ENCODE data around the gene SCUBE1. TPM values are rescaled to one million over a fixed set of nuclear protein-coding genes. Genes with fewer than 3 reads are reported as not detected.

The SCUBE1 gene
- total RNA-seq, 1 donor from 2014 or later = 21.2 TPM

DNA sequence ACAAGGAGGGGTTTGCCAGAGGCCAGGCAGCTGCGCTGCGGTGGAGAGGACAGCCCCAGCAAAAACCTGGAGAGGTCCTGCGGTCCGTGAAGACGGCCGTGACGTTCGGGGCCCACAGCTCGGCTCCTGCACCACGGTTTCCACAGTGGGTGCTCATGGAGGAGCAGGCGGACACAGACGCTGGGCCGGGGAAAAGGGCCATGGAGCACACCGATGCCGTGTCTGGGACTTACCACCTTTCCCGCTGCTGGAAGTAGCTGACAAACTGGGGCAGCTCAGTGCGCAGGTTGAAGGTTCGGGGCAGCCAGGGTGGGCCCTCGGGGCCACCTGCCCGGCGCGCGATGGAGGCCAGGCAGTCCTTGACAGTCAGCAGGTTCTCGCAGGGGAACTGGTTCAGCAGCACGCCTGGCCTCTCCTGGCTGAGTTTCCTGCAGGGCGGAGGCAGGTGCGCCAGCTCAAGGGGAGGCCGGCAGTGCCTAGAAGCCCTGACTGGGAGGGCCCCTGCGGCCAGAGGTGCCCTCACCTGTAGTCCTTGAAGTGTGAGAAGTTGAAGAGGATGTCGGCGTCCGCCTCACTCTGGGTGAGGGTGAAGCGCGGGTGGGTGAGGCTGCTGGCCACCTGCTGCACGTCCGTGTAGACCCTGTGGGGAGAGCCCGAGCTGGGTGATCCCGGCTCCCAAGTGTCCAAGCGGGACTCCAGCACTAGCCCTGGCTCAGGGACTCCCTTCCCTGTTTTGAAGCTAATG, 169.0 kb downstream of the SCUBE1 start:
- DNase-seq = no peak

DNA sequence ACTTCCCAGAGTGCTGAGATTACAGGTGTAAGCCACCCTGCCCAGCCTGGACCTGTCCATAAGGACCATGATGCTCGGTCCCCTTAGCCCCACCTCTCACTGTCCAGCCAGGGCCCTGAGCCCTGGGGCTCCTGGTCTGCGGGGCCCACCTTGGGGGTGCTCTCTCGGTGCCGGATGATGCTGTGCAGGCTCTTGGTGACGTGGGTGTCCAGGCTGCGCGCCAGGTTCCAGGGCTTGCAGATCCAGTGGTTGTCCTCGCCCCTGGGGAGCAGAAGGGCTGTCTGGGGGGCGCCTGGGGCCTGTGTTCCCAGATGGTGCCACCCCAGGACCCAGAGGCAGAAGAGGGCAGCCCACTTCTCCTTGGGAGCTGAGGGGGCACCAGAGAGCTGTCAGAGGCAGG, 169.6 kb downstream of the SCUBE1 start:
- no peak for DNase-seq

DNA sequence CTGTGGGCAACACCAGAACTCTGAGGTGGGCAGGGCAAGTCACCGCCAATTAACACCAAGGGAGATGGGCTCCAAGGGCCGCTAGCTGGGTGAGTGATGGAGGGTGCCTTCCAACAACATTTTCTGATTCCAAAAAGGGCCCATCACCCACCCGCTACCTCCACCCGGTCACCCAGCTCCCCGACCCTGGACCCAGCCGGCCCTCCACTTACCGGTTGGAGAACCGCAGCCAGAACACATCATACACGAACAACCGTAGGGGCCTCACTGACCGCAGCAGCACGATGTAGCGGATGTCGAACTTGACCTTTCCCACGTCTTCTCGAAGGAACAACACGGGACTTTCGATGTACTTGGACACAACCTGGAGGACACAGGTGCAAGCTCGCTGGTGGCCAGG, 171.0 kb downstream of the SCUBE1 start:
- no peak for DNase-seq

DNA sequence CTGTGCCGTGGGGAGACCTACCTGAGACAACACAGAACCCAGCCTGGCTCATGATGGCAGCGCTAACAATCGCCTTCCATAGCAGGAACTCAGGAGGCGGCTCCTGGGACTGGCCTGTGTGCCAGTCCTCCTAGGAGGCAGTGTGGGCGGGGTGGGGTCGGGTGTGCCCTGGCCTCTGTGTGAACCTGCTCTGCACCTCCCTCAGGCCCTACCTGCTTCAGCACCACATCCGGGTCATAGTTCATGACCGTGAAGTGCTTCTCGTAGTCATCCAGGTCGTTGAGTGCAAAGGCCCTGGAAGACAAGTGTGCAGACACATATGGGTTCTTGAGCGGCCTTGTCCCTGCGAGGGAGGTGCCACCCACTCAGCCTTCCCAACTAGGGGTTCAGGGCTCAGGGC, 171.6 kb downstream of the SCUBE1 start:
- no peak for DNase-seq

DNA sequence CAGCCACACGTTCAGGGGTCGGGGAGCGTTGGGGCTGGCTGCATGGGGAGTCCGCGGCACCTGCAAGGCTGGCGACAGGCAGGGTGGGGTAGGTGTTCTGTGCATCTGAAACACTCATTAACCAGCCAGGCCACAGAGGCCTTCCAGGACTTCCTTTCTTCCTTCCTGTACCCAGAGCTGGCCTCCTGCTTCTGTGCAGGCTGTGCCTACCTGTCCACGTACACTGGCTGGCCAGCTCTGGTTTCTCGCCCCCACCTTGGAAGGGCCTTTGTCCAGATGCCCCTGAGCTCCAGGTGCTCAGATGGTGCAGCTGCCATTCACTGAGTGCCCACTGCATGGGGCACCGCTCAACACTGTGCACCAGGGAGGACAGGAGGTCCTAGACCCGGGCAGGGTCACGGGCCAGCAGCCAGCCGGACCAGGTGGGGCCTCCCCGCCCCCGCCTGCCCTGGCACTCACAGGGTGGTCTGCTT, 172.1 kb downstream of the SCUBE1 start:
- no peak for DNase-seq

DNA sequence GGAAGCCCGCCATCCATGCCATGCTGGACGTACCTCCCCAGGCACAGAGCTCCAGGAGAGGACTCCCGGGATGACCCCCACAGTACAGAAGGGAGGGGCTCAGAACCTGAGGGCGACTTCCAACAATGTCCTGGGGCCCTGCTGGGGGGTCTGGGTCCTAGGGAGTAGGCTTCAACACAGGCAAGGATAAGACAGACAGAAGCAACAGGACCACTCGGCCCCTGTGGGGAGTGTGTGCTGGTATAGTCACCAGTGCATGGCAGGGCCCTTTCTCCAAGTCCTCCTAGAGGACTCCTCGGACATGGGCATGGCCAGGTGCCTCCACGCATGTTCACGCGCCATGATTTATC, 173.1 kb downstream of the SCUBE1 start:
- DNase-seq = no peak

DNA sequence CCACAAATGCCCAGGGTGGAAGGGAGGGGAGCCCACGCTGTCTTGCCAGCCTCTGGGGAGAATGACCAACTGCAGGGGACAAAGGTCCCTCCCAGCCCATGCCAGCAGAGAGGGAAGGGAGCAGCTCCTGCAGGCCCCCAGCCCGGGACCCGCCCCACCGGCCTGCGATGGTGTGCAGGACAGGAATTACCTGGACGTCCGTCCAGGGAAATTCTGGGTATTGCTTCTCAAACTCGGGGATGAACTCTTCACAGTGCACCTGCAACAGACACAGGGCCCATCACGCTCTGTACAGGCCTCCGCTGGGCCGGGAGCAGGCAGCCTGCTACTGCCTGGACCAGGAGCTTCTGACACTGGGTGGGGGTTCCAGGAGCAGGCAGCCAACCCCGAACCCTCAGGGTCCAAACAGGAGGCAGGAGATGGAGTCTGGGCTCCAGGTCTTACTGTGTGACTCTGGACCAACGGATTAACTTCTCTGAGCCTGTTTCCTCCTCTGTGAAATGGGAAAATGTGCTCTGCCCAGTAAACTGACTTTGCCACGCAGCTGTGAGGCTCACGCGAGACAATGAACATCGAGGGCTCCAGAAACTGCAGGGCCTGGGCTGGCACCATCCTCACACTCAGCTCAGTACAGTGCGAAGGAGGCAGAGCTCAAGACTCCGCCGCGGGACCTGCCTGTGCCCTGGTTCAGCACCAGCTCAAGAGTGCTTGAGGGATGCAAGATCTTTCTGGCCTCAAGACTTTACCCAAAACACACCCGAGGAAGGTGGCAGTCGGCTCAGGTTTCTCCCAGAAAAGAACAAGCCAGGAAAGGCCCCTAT, 173.7 kb downstream of the SCUBE1 start:
- no peak for DNase-seq

DNA sequence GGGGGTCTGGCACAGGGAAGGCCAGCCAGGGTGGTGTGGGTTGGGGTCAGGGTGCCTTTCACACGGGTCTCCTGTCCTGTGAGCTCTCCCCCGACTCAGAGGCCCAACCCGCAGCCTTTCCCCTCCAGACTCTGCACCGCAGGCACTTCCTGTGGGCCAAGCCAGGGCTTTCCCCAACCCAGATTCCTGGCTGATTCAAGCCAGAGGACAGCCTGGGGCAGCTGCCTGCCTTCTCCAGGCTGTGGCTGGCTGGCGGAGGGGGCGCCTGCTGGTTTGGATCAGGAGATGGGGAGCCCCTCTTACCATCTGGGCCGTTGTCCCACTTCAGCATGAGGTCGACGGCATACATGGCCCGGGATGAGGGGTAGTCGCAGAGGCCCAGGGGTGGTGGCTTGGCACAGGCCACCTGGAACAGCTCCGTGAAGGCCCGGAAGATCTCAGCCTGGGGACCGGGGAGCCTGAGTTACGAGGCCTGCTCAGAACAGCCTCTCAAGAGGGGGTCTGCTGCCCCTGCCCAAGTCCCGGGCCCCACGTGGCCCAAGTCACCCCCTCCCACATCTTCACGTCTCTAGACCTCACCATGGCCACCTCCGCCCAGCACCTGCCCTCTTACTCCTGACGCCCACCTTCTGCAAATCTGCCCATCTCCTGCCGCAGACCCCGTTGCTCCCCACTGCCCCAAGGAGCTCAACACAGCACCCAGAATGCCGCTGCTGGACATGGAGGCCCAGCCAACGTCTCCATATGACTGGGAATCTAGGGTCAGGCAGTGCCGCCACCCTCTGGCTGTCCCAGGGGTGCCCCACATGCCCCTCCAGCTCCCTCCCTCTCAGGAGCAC, 174.5 kb downstream of the SCUBE1 start:
- DNase-seq = no peak

DNA sequence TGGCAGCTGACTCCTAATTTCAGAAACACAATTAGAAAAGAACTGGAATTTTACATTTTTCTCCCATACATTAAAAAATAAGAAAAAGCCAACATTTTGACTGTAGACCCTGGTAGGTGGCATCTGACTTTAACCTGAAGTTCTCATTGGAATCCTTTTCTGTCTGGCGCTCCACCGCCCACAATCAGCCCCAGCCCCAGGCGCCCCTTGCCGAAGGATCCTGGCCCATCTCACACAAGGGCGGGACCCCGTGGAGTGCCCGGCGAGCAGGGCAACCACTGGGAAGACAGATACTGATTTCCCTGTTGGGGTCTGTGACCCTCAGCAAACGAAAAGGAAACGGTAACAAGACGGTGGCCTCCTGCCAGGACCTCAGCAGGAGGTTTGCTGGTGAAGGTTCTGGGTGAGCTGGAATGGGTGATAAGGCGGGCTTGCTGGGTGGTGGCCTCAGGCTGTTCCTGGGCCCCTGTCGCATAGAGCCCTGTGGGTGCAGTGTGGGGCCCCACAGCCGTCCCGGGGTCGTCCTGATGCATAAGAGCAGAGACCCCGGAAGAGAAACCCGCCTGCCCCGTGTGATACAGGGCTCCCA, 176.1 kb downstream of the SCUBE1 start:
- DNase-seq = no peak

DNA sequence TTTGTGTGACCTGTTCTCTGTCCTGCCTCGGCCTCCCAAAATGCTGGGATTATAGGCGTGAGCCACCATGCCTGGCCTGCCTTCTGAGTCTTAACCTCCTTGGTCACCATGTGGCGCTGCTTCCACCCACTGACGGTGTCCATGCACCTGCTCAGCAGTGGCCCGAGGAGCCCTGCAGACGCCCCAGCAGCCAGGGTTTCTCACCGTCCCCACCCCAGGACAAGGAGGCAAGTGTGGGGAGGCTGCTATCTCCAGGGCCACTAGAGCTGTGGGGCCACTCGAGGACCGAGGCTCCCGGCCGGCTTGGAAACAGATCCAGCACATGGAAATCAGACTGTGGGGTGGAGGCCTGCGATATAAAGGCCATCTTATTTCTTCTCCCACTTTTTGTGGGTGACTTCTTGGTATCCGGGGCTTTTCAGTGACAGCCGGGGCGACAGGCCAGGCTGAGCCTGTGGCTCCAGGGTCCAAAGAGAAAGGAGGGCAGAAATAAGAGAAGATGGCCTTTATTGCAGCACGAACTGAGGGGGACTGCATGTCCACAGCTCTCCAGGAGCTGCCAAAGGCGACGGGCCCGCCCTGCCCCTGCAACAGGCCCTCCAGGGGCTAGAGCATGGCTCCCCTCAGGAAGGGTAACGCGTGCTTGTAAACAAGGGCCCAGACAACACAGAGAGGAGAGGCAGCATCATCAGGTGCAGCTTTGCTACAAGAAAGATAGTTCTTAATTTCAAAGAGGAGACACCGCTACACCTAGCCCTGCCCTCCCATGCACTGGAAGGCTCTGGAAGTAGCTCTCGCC, 176.8 kb downstream of the SCUBE1 start:
- DNase-seq = no peak

DNA sequence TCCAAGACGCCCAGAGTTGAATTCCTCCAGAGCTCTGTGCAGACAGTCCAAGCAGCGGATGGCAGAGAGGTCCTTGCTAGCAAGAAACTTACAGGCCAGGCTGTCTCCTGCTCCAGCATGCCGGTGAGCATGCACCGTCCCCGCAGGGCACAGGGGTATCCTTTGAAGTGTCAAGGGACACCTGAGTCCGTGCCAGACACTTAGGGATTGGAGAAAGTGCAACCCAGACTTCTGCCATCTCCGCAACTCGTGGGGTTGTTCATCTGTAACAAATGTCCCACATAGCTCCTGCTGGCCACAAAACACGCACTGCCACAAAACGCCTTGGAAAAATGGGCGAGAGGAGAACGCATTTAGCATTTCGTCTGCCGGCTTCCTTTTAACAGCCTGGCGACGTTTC, 178.5 kb downstream of the SCUBE1 start:
- DNase-seq = no peak

DNA sequence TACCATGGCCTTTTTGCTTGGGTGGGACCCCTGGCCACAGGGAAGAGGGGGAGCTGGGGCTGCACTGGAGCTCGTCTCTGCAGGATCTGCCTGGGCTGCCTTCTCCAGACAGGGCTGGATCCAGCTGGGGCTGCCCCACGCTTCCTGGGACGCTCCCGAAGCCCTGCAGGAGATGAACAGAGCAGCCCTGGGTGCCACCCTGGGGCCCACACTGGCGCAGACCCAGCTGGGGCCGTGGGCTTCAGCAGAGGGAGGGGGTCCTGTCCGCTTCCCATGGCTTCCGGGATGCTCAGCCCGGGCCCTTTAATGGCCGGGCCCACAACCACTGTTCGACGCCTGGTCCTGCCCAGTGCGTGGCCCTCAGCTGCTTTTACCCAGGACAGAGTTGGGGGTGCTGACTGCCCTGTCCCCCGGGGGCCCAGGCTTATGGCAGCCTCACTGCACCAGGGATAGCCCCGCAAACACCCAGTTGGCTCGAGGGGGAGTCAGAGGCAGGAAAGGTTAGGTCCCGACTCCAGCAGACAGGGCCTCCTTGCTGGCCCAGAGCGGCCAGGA, 179.9 kb downstream of the SCUBE1 start:
- no peak for DNase-seq

DNA sequence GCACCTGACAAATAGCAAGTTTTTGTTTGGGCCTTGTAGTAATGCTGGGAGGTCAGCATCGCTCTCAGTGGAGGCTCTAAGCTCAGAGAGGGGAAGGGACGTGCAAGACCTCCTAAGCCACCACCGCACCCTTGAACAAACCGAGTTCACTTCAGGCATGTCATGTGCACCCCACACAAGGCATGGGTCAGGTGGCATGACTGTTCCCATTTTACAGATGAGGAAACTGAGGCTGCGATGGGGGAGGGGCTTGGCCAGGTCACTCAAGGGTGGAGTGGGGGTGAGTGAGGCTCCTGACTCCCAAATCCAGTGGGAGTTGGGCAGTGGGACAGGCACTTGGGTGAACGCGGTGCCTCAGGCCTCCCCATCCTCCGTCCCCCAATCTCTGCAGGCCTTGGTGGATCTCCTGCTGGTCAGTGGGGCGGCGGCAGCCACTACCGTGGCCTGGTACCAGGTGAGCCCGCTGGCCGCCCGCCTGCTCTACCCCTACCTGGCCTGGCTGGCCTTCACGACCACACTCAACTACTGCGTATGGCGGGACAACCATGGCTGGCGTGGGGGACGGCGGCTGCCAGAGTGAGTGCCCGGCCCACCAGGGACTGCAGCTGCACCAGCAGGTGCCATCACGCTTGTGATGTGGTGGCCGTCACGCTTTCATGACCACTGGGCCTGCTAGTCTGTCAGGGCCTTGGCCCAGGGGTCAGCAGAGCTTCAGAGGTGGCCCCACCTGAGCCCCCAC, 180.6 kb downstream of the SCUBE1 start:
- DNase-seq = no peak

DNA sequence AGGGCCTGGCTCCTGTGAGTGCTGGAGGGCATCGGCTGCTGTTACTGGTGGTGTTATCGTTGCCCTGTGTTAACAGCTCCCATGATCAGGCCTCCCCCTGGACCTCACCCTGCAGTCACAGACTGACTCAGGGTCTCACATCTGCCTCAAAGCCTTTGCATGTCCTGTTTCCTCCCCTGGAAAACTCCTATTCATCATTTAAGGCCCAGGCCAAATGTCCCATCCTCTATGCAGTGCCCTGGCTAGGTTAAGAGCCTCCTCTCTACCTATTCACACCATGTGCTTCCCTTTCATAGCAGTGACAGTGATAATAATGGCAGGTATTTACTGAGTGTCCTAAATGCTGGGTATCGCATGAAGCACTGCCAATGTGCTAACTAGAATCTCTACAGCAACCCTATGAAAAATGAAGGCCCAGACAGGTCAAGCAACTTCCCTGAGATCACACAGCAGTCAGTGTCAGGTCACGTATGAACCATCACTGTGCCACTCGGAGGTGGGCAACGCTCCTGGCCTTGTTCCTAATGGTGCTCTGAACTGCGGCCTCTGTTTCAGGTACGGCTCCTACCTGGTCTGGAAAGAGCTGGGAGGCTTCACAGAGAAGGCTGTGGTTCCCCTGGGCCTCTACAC, 182.6 kb downstream of the SCUBE1 start:
- DNase-seq = no peak

DNA sequence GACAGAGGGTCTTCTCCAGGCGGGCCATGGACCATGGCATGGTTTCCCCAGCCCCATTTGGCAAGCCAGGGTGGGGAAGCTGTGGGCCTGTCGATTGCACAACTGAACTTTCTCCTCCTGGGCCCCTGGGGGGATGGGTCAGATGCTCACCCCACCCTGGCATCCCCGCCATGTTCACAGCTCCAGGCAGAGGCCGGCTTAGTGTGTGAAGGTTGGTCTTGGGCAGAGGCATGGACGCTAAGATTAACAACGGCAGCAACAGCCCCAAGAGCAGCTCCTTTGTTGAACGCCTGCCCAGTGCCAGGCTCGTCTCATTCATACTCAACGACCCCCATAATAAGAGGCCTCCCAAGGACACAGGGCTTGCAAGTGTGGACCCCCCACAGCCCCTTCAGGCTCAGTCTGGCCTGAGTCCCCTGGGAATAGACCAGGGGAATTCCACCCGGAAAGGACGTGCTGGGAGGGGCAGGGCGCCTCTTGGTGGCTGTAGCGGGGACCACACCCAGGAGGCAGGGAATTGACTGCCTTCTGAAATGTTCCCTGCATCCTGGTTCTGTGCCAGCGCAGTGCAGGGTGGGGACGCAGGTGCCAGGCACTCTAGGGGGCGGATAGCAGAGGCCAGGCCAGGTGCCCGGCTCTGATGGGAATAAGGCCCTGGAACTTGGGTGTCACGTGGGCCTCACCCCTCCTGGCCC, 183.5 kb downstream of the SCUBE1 start:
- no peak for DNase-seq

DNA sequence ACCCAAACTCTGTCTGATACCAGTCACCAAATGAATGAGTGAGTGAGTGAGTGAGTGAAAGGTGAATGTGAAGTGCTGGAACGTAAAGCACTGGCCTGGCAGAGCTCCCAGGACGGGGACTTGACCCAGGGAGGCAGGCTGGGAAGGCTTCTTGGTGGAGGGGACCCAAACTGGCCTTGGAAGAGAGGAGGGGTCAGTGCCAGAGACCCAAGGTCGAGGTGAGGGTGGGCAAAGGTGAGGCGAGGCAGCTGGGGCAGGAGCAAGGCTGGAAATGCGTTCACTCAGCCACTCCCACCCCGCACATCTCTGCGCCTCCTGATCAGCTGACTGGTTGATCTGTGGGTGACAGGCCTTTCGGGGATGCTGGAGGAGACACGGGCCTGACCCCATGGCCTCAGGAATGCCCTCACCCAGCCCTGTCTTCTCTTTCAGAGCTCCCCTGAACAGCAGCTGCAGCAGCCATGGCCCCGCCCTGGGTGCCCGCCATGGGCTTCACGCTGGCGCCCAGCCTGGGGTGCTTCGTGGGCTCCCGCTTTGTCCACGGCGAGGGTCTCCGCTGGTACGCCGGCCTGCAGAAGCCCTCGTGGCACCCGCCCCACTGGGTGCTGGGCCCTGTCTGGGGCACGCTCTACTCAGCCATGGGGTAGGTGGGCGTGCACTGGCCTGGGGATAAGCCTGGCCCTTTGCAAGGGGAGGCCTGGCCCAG, 184.2 kb downstream of the SCUBE1 start:
- DNase-seq = no peak

DNA sequence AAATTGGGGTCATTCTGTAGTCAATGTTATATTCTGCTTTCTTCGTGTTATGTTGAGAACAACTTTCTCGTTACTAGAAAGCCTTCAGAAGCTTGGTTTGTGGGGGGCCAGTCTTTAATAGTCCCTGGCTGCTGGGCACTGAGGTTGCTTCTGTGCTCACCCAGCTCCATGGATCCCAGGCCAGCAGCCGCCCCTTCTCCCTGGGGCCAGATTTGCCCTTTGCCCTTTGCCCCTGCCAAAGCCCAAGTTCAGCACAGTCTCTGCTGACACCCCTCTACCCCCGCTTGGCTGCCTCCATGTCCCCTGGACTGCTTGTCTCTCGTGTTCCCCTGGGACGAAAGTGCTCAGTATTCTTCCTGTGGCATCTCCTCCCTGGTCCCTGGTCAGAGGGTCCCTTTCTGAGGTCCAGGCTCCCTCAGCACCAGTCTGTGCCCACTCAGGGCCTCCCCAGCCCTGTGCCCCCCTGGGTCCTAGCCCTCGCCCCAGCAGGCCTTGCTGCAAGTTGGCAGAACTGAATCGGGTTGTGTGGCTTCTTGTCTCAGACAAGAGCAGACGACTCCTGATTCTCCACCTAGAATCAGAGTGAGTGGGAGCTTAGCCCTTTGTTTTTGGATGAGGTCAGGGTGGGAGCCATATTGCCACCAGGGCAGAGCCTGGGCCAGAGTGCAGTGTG, 185.2 kb downstream of the SCUBE1 start:
- DNase-seq = no peak

DNA sequence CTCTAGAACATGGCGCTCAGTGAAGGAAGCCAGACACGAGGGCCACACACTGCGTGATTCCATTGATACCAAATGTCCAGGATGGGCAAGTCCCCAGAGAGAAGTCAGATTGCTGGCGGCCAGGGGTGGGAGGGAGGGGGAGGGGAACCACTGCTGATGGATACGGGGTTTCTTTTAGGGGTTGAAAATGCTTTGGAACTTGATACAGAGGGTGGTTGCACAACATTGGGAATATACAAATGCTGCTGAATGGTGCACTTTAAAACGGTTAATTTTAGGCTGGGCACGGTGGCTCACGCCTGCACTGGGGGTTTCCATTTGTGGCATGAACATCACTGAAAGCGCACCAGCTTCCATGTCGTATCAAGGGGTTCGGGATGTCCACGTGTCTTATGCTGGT, 186.8 kb downstream of the SCUBE1 start:
- DNase-seq = no peak
